K562 (cell line): ENCODE results near the gene GCNT1. TPM values are rescaled to one million over a fixed set of nuclear protein-coding genes. Genes with fewer than 3 reads are reported as not detected.
A peak's percentile ranks its signal among the peaks of the same experiment; 100 is the strongest.

Experiments used
- DNMT1 ChIP-seq: fragments of 450-650 bp; IDR thresholded peaks from 2 replicates; pipeline ENCODE4 v1.6.1; 2016; ENCODE audit warnings: antibody characterized with exemption, mild to moderate bottlenecking
- JUND ChIP-seq, 2 experiments: IDR thresholded peaks; 2 replicates in 1 of 2; 3 replicates in 1 of 2; pipeline ENCODE4 v1.6.1; 2011; ENCODE audit warnings: borderline replicate concordance in 2 of 2, low read depth in 2 of 2, low read length in 2 of 2, improper control_type of control experiment in 1 of 2, missing biosample characterization in 1 of 2, missing genetic modification characterization in 1 of 2, missing genetic modification reagents in 1 of 2
- L3MBTL2 ChIP-seq: fragments of 450-650 bp; IDR thresholded peaks from 2 replicates; pipeline ENCODE4 v1.6.1; 2016; ENCODE audit warnings: mild to moderate bottlenecking, moderate library complexity
- RB1 ChIP-seq: fragments of 450-650 bp; IDR thresholded peaks from 2 replicates; pipeline ENCODE4 v1.6.1; 2017; ENCODE audit warnings: low read depth, mild to moderate bottlenecking
- STAT5A ChIP-seq: IDR thresholded peaks from 2 replicates; pipeline ENCODE4 v1.6.1; 2012; ENCODE audit warnings: low read length, inconsistent platforms, borderline replicate concordance
- polyA plus RNA-seq, 8 experiments: library from polyadenylated mRNA; depleted of rRNA in 4 of 8; stranded (reverse) in 5 of 8; unstranded in 3 of 8; fragments of >200 nt; fragmentation: Nextera tagmentation in 2 of 8; fragmentation: Illumina TruSeq in 1 of 8; extraction: Ambion mirVana in 2 of 8; extraction: Trizol in 1 of 8; gene quantifications; 2 replicates each; pipeline versions ENCODE4 v1.2.1 to v1.2.3, GENCODE V29; 2011 to 2014; ENCODE audit warnings: inconsistent platforms in 1 of 8, missing spikeins in 1 of 8
- total RNA-seq, 7 experiments: library from RNA; depleted of rRNA in 6 of 7; stranded (reverse); fragments of >200 nt in 6 of 7; fragmentation: Illumina TruSeq in 2 of 7; extraction: Trizol in 2 of 7; gene quantifications; 2 replicates each; pipeline versions ENCODE4 v1.2.1 to v1.2.3, GENCODE V29; 2011 to 2021; ENCODE audit warnings: low replicate concordance in 1 of 7
- TF ChIP-seq, protein P1 (sequence below): IDR thresholded peaks from 3 replicates; pipeline ENCODE4 v1.6.1; 2011; ENCODE audit warnings: borderline replicate concordance, mild to moderate bottlenecking, moderate library complexity; ENCODE audit not compliant: insufficient read length; ENCODE audit errors: extremely low read depth
- TF ChIP-seq, protein P2 (sequence below): fragments of 450-650 bp; IDR thresholded peaks from 2 replicates; pipeline ENCODE4 v1.6.1; 2016; ENCODE audit warnings: mild to moderate bottlenecking, moderate library complexity
- TF ChIP-seq, protein P3 (sequence below): fragments of 250-450 bp; sonication (Bioruptor Pico); IDR thresholded peaks from 2 replicates; pipeline ENCODE4 v1.8.0; 2022; ENCODE audit warnings: moderate library complexity, mild to moderate bottlenecking, inconsistent platforms

GCNT1 gene
- total and polyA plus RNA-seq, 9 of the 15 experiments (the other 6 are each of a cell fraction or from before 2014, with no cell fraction given): 0.01 to 0.71 (median 0.10) TPM

- TF ChIP-seq, protein P1, sequence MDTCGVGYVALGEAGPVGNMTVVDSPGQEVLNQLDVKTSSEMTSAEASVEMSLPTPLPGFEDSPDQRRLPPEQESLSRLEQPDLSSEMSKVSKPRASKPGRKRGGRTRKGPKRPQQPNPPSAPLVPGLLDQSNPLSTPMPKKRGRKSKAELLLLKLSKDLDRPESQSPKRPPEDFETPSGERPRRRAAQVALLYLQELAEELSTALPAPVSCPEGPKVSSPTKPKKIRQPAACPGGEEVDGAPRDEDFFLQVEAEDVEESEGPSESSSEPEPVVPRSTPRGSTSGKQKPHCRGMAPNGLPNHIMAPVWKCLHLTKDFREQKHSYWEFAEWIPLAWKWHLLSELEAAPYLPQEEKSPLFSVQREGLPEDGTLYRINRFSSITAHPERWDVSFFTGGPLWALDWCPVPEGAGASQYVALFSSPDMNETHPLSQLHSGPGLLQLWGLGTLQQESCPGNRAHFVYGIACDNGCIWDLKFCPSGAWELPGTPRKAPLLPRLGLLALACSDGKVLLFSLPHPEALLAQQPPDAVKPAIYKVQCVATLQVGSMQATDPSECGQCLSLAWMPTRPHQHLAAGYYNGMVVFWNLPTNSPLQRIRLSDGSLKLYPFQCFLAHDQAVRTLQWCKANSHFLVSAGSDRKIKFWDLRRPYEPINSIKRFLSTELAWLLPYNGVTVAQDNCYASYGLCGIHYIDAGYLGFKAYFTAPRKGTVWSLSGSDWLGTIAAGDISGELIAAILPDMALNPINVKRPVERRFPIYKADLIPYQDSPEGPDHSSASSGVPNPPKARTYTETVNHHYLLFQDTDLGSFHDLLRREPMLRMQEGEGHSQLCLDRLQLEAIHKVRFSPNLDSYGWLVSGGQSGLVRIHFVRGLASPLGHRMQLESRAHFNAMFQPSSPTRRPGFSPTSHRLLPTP: no peak
- TF ChIP-seq STAT5A (no peak), DNMT1 (no peak), JUND (IDR thresholded peaks at IDR 0.05; ENCODE audit: borderline replicate concordance, low read depth, low read length) (0 out of 2 replicates have a peak, but pooled peaks have one; percentile 17), JUND (tag; IDR thresholded peaks at IDR 0.05; ENCODE audit: borderline replicate concordance, low read depth, low read length) (no peak), RB1 (peak; percentile 66; the same call in 1 of the 2 replicates), L3MBTL2 (peak; percentile 82)
- TF ChIP-seq, protein P2, sequence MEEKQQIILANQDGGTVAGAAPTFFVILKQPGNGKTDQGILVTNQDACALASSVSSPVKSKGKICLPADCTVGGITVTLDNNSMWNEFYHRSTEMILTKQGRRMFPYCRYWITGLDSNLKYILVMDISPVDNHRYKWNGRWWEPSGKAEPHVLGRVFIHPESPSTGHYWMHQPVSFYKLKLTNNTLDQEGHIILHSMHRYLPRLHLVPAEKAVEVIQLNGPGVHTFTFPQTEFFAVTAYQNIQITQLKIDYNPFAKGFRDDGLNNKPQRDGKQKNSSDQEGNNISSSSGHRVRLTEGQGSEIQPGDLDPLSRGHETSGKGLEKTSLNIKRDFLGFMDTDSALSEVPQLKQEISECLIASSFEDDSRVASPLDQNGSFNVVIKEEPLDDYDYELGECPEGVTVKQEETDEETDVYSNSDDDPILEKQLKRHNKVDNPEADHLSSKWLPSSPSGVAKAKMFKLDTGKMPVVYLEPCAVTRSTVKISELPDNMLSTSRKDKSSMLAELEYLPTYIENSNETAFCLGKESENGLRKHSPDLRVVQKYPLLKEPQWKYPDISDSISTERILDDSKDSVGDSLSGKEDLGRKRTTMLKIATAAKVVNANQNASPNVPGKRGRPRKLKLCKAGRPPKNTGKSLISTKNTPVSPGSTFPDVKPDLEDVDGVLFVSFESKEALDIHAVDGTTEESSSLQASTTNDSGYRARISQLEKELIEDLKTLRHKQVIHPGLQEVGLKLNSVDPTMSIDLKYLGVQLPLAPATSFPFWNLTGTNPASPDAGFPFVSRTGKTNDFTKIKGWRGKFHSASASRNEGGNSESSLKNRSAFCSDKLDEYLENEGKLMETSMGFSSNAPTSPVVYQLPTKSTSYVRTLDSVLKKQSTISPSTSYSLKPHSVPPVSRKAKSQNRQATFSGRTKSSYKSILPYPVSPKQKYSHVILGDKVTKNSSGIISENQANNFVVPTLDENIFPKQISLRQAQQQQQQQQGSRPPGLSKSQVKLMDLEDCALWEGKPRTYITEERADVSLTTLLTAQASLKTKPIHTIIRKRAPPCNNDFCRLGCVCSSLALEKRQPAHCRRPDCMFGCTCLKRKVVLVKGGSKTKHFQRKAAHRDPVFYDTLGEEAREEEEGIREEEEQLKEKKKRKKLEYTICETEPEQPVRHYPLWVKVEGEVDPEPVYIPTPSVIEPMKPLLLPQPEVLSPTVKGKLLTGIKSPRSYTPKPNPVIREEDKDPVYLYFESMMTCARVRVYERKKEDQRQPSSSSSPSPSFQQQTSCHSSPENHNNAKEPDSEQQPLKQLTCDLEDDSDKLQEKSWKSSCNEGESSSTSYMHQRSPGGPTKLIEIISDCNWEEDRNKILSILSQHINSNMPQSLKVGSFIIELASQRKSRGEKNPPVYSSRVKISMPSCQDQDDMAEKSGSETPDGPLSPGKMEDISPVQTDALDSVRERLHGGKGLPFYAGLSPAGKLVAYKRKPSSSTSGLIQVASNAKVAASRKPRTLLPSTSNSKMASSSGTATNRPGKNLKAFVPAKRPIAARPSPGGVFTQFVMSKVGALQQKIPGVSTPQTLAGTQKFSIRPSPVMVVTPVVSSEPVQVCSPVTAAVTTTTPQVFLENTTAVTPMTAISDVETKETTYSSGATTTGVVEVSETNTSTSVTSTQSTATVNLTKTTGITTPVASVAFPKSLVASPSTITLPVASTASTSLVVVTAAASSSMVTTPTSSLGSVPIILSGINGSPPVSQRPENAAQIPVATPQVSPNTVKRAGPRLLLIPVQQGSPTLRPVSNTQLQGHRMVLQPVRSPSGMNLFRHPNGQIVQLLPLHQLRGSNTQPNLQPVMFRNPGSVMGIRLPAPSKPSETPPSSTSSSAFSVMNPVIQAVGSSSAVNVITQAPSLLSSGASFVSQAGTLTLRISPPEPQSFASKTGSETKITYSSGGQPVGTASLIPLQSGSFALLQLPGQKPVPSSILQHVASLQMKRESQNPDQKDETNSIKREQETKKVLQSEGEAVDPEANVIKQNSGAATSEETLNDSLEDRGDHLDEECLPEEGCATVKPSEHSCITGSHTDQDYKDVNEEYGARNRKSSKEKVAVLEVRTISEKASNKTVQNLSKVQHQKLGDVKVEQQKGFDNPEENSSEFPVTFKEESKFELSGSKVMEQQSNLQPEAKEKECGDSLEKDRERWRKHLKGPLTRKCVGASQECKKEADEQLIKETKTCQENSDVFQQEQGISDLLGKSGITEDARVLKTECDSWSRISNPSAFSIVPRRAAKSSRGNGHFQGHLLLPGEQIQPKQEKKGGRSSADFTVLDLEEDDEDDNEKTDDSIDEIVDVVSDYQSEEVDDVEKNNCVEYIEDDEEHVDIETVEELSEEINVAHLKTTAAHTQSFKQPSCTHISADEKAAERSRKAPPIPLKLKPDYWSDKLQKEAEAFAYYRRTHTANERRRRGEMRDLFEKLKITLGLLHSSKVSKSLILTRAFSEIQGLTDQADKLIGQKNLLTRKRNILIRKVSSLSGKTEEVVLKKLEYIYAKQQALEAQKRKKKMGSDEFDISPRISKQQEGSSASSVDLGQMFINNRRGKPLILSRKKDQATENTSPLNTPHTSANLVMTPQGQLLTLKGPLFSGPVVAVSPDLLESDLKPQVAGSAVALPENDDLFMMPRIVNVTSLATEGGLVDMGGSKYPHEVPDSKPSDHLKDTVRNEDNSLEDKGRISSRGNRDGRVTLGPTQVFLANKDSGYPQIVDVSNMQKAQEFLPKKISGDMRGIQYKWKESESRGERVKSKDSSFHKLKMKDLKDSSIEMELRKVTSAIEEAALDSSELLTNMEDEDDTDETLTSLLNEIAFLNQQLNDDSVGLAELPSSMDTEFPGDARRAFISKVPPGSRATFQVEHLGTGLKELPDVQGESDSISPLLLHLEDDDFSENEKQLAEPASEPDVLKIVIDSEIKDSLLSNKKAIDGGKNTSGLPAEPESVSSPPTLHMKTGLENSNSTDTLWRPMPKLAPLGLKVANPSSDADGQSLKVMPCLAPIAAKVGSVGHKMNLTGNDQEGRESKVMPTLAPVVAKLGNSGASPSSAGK: peak; percentile 64
- TF ChIP-seq, protein P3, sequence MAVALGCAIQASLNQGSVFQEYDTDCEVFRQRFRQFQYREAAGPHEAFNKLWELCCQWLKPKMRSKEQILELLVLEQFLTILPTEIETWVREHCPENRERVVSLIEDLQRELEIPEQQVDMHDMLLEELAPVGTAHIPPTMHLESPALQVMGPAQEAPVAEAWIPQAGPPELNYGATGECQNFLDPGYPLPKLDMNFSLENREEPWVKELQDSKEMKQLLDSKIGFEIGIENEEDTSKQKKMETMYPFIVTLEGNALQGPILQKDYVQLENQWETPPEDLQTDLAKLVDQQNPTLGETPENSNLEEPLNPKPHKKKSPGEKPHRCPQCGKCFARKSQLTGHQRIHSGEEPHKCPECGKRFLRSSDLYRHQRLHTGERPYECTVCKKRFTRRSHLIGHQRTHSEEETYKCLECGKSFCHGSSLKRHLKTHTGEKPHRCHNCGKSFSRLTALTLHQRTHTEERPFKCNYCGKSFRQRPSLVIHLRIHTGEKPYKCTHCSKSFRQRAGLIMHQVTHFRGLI (CRISPR knock-in tag): no peak
Observed at GRCh38 chr9:76458903-76459693, at the start of gene GCNT1 (continued).
